GM12891 (cell line): ENCODE results near the gene MRPL49.

Source experiments
- PAX5 ChIP-seq: IDR thresholded peaks from 2 replicates; pipeline ENCODE4 v1.6.1; 2011; ENCODE audit warnings: low read length, moderate library complexity, mild to moderate bottlenecking; ENCODE audit not compliant: insufficient read depth, severe bottlenecking
- POLR2A ChIP-seq: IDR thresholded peaks from 2 replicates; pipeline ENCODE4 v1.6.1; 2011; ENCODE audit warnings: low read depth, low read length, control low read depth
- POLR2AphosphoS5 ChIP-seq: IDR thresholded peaks from 2 replicates; pipeline ENCODE4 v1.6.1; 2011; ENCODE audit warnings: low read depth, low read length, control low read depth
- POU2F2 ChIP-seq: IDR thresholded peaks from 2 replicates; pipeline ENCODE4 v1.6.1; 2011; ENCODE audit warnings: low read depth, mild to moderate bottlenecking, control low read depth, low read length, moderate library complexity
- SPI1 ChIP-seq: IDR thresholded peaks from 2 replicates; pipeline ENCODE4 v1.6.1; 2011; ENCODE audit warnings: low read depth, low read length, control low read depth
- TAF1 ChIP-seq: IDR thresholded peaks from 2 replicates; pipeline ENCODE4 v1.6.1; 2011; ENCODE audit warnings: low read depth, low read length, control low read depth

- TF ChIP-seq POLR2A (peak; percentile 48; the same call in 1 of the 2 replicates), POLR2AphosphoS5 (peak; percentile 52), SPI1 (no peak), TAF1 (no peak), POU2F2 (no peak), PAX5 (no peak)
These were observed 6.6 kb upstream of the MRPL49 start for GRCh38 chr11:65115361-65116082.
